ENCODE data around the gene ZBTB44.

Gene ZBTB44

GRCh38 chr11:130198964-130199363, 115.8 kb downstream of the ZBTB44 start:
- Histone ChIP-seq H3K4me1 (ENCODE audit: control insufficient read depth, insufficient read depth, low read depth, low read length) (peaks cover 3% of the 10 kb centered on the region), H2AK5ac (ENCODE audit: low read length, severe bottlenecking) (no peak overlapping the region), H3K18ac (ENCODE audit: low read depth in 1 of 2, low read length in 2 of 2) (no peak overlapping the region), H3K9ac (ENCODE audit: low read length) (no peak overlapping the region), H3K79me1 (replicated peaks; ENCODE audit: low read length, poor library complexity, severe bottlenecking) (no peaks in the 10 kb centered on the region), H2BK5ac (ENCODE audit: low read depth, low read length, poor library complexity, severe bottlenecking) (no peak overlapping the region), H3K14ac (ENCODE audit: low read length in 2 of 2) (no peak overlapping the region), H3K4me3 (ENCODE audit: insufficient read depth in 1 of 2, low read depth in 1 of 2, low read length in 2 of 2) (no peak overlapping the region), H3K27ac (ENCODE audit: low read length, poor library complexity, severe bottlenecking) (no peak overlapping the region), H4K91ac (ENCODE audit: low read length) (no peak overlapping the region), H2BK15ac (ENCODE audit: low read depth, poor library complexity, severe bottlenecking) (no peak overlapping the region), H2BK120ac (ENCODE audit: low read depth, low read length) (no peak overlapping the region), H2AFZ (ENCODE audit: low read depth, low read length) (no peak overlapping the region), H3K4me2 (ENCODE audit: low read length, poor library complexity, severe bottlenecking) (no peak overlapping the region), H3K23ac (ENCODE audit: low read length in 2 of 2) (no peak overlapping the region), H3K4ac (ENCODE audit: low read depth in 1 of 2, low read length in 2 of 2) (no peak overlapping the region), H3K9me3 (ENCODE audit: control insufficient read depth, low read length) (peaks cover 15% of the 10 kb centered on the region), H3K36me3 (ENCODE audit: control insufficient read depth in 1 of 2, insufficient read depth in 2 of 2, low read depth in 1 of 2, low read length in 2 of 2) (no peaks in the 10 kb centered on the region), H4K8ac (ENCODE audit: low read length) (no peak overlapping the region), H2BK12ac (ENCODE audit: low read length in 2 of 2) (no peak overlapping the region), H3K27me3 (ENCODE audit: control insufficient read depth in 1 of 2, insufficient read depth in 1 of 2, low read length in 2 of 2) (peaks cover 37 to 47% of the 10 kb centered on the region in 2 experiments)
- 93% methylated on average over 15 of the region's 15 CpGs for WGBS
- DNase-seq: no peak

GRCh38 chr11:130198292-130198691, 116.4 kb downstream of the ZBTB44 start:
- H2AFZ ChIP-seq (ENCODE audit: low read depth, low read length): no peak overlapping the region
- WGBS: 82% methylated on average over 19 of the region's 22 CpGs
- H3K4ac ChIP-seq (ENCODE audit: low read depth in 1 of 2, low read length in 2 of 2): no peak overlapping the region
- H3K18ac ChIP-seq (ENCODE audit: low read depth in 1 of 2, low read length in 2 of 2): no peak overlapping the region
- H2BK12ac ChIP-seq (ENCODE audit: low read length in 2 of 2): no peak overlapping the region
- H3K14ac ChIP-seq (ENCODE audit: low read length in 2 of 2): no peak overlapping the region
- peaks cover 3% of the 10 kb centered on the region for H3K4me1 ChIP-seq (ENCODE audit: control insufficient read depth, insufficient read depth, low read depth, low read length)
- no peaks in the 10 kb centered on the region for H3K79me1 ChIP-seq (replicated peaks; ENCODE audit: low read length, poor library complexity, severe bottlenecking)
- H3K9me3 ChIP-seq (ENCODE audit: control insufficient read depth, low read length): peaks cover 15% of the 10 kb centered on the region
- H2BK15ac ChIP-seq (ENCODE audit: low read depth, poor library complexity, severe bottlenecking): no peak overlapping the region
- no peak overlapping the region for H3K27ac ChIP-seq (ENCODE audit: low read length, poor library complexity, severe bottlenecking)
- no peaks in the 10 kb centered on the region for H3K36me3 ChIP-seq (ENCODE audit: control insufficient read depth in 1 of 2, insufficient read depth in 2 of 2, low read depth in 1 of 2, low read length in 2 of 2)
- H3K23ac ChIP-seq (ENCODE audit: low read length in 2 of 2): no peak overlapping the region
- no peak overlapping the region for H2BK5ac ChIP-seq (ENCODE audit: low read depth, low read length, poor library complexity, severe bottlenecking)
- H2BK120ac ChIP-seq (ENCODE audit: low read depth, low read length): no peak overlapping the region
- no peak overlapping the region for H3K9ac ChIP-seq (ENCODE audit: low read length)
- no peak overlapping the region for H2AK5ac ChIP-seq (ENCODE audit: low read length, severe bottlenecking)
- no peak overlapping the region for H4K91ac ChIP-seq (ENCODE audit: low read length)
- DNase-seq: no peak
- H3K4me3 ChIP-seq (ENCODE audit: insufficient read depth in 1 of 2, low read depth in 1 of 2, low read length in 2 of 2): no peak overlapping the region
- H3K4me2 ChIP-seq (ENCODE audit: low read length, poor library complexity, severe bottlenecking): no peak overlapping the region
- no peak overlapping the region for H4K8ac ChIP-seq (ENCODE audit: low read length)
- H3K27me3 ChIP-seq (ENCODE audit: control insufficient read depth in 1 of 2, insufficient read depth in 1 of 2, low read length in 2 of 2): peaks cover 36 to 47% of the 10 kb centered on the region in 2 experiments

- Histone ChIP-seq H3K4ac (ENCODE audit: low read depth in 1 of 2, low read length in 2 of 2) (no peak overlapping the region), H2AK5ac (ENCODE audit: low read length, severe bottlenecking) (no peak overlapping the region), H3K27ac (ENCODE audit: low read length, poor library complexity, severe bottlenecking) (no peak overlapping the region), H2AFZ (ENCODE audit: low read depth, low read length) (no peak overlapping the region), H3K9ac (ENCODE audit: low read length) (no peak overlapping the region), H3K27me3 (ENCODE audit: control insufficient read depth in 1 of 2, insufficient read depth in 1 of 2, low read length in 2 of 2) (peaks cover 29 to 39% of the 10 kb centered on the region in 2 experiments), H3K23ac (ENCODE audit: low read length in 2 of 2) (no peak overlapping the region), H4K91ac (ENCODE audit: low read length) (no peak overlapping the region), H2BK12ac (ENCODE audit: low read length in 2 of 2) (no peak overlapping the region), H3K4me1 (ENCODE audit: control insufficient read depth, insufficient read depth, low read depth, low read length) (peaks cover 3% of the 10 kb centered on the region), H3K14ac (ENCODE audit: low read length in 2 of 2) (no peak overlapping the region), H3K36me3 (ENCODE audit: control insufficient read depth in 1 of 2, insufficient read depth in 2 of 2, low read depth in 1 of 2, low read length in 2 of 2) (no peaks in the 10 kb centered on the region), H2BK15ac (ENCODE audit: low read depth, poor library complexity, severe bottlenecking) (no peak overlapping the region), H2BK5ac (ENCODE audit: low read depth, low read length, poor library complexity, severe bottlenecking) (no peak overlapping the region), H3K9me3 (ENCODE audit: control insufficient read depth, low read length) (peaks cover 14% of the 10 kb centered on the region), H3K79me1 (replicated peaks; ENCODE audit: low read length, poor library complexity, severe bottlenecking) (no peaks in the 10 kb centered on the region), H3K18ac (ENCODE audit: low read depth in 1 of 2, low read length in 2 of 2) (no peak overlapping the region), H3K4me2 (ENCODE audit: low read length, poor library complexity, severe bottlenecking) (no peak overlapping the region), H4K8ac (ENCODE audit: low read length) (no peak overlapping the region), H3K4me3 (ENCODE audit: insufficient read depth in 1 of 2, low read depth in 1 of 2, low read length in 2 of 2) (peak overlapping the region in 1 of 2 experiments; percentile 35), H2BK120ac (ENCODE audit: low read depth, low read length) (no peak overlapping the region)
- DNase-seq: no peak
- WGBS: 97% methylated on average over 24 of the region's 27 CpGs
These were observed 117.2 kb downstream of the ZBTB44 start for GRCh38 chr11:130197386-130198035.

GRCh38 chr11:130194241-130195023, 120.3 kb downstream of the ZBTB44 start:
- H2AFZ ChIP-seq (ENCODE audit: low read depth, low read length): no peak overlapping the region

More at GRCh38 chr11:130194241-130195023, 120.3 kb downstream of the ZBTB44 start:
- H4K91ac ChIP-seq (ENCODE audit: low read length): no peak overlapping the region
- H3K4me3 ChIP-seq (ENCODE audit: insufficient read depth in 1 of 2, low read depth in 1 of 2, low read length in 2 of 2): no peak overlapping the region
- no peak overlapping the region for H3K4me2 ChIP-seq (ENCODE audit: low read length, poor library complexity, severe bottlenecking)
- no peak overlapping the region for H2BK5ac ChIP-seq (ENCODE audit: low read depth, low read length, poor library complexity, severe bottlenecking)
- H3K23ac ChIP-seq (ENCODE audit: low read length in 2 of 2): no peak overlapping the region
- no peak overlapping the region for H3K18ac ChIP-seq (ENCODE audit: low read depth in 1 of 2, low read length in 2 of 2)
- no peak for DNase-seq
- H3K9ac ChIP-seq (ENCODE audit: low read length): no peak overlapping the region
- H3K27me3 ChIP-seq (ENCODE audit: control insufficient read depth in 1 of 2, insufficient read depth in 1 of 2, low read length in 2 of 2): peaks cover 10 to 11% of the 10 kb centered on the region in 2 experiments
- H3K4me1 ChIP-seq (ENCODE audit: control insufficient read depth, insufficient read depth, low read depth, low read length): peaks cover 6% of the 10 kb centered on the region
- no peak overlapping the region for H3K4ac ChIP-seq (ENCODE audit: low read depth in 1 of 2, low read length in 2 of 2)
- no peak overlapping the region for H2BK15ac ChIP-seq (ENCODE audit: low read depth, poor library complexity, severe bottlenecking)
- no peak overlapping the region for H2BK12ac ChIP-seq (ENCODE audit: low read length in 2 of 2)
- no peaks in the 10 kb centered on the region for H3K36me3 ChIP-seq (ENCODE audit: control insufficient read depth in 1 of 2, insufficient read depth in 2 of 2, low read depth in 1 of 2, low read length in 2 of 2)
- no peak overlapping the region for H2BK120ac ChIP-seq (ENCODE audit: low read depth, low read length)
- no peak overlapping the region for H3K27ac ChIP-seq (ENCODE audit: low read length, poor library complexity, severe bottlenecking)
- no peaks in the 10 kb centered on the region for H3K9me3 ChIP-seq (ENCODE audit: control insufficient read depth, low read length)
- WGBS: 90% methylated on average over 14 of the region's 21 CpGs
- H4K8ac ChIP-seq (ENCODE audit: low read length): no peak overlapping the region
- no peaks in the 10 kb centered on the region for H3K79me1 ChIP-seq (replicated peaks; ENCODE audit: low read length, poor library complexity, severe bottlenecking)
- peak overlapping the region in 1 of 2 experiments; percentile 31 for H3K14ac ChIP-seq (ENCODE audit: low read length in 2 of 2)
- no peak overlapping the region for H2AK5ac ChIP-seq (ENCODE audit: low read length, severe bottlenecking)

Measured in mesenchymal stem cell (in vitro differentiated cells and primary cell).